ENCODE results near the gene MAP2K1.

The MAP2K1 gene

GRCh38 chr15:66394472-66394871 is 7.8 kb downstream of the MAP2K1 start:
- DNase-seq, result no peak

GRCh38 chr15:66394915-66395314 is 8.2 kb downstream of the MAP2K1 start:
- DNase-seq, result no peak

GRCh38 chr15:66399276-66399675 is 12.6 kb downstream of the MAP2K1 start:
- no peak for DNase-seq

GRCh38 chr15:66400351-66400774 is 13.7 kb downstream of the MAP2K1 start:
- no peak for DNase-seq

- DNase-seq, result no peak
Measured at GRCh38 chr15:66401130-66402021, 14.7 kb downstream of the MAP2K1 start.

GRCh38 chr15:66402761-66403284 is 16.1 kb downstream of the MAP2K1 start:
- DNase-seq, result no peak

GRCh38 chr15:66403323-66403722 is 16.6 kb downstream of the MAP2K1 start:
- DNase-seq, result no peak

- DNase-seq, result no peak
Measured at GRCh38 chr15:66404122-66404521, 17.4 kb downstream of the MAP2K1 start.

- no peak for DNase-seq
Measured at GRCh38 chr15:66404532-66404931, 17.8 kb downstream of the MAP2K1 start.

GRCh38 chr15:66405007-66405406 is 18.3 kb downstream of the MAP2K1 start:
- no peak for DNase-seq

- DNase-seq, result no peak
Measured at GRCh38 chr15:66405615-66406014, 18.9 kb downstream of the MAP2K1 start.

GRCh38 chr15:66408254-66408653 is 21.5 kb downstream of the MAP2K1 start:
- DNase-seq, result no peak

- no peak for DNase-seq
Measured at GRCh38 chr15:66408675-66409282, 22.1 kb downstream of the MAP2K1 start.

- no peak for DNase-seq
Measured at GRCh38 chr15:66409565-66410108, 22.9 kb downstream of the MAP2K1 start.

GRCh38 chr15:66411190-66411589 is 24.5 kb downstream of the MAP2K1 start:
- no peak for DNase-seq

GRCh38 chr15:66412220-66412619 is 25.5 kb downstream of the MAP2K1 start:
- no peak for DNase-seq

GRCh38 chr15:66413579-66413978 is 26.9 kb downstream of the MAP2K1 start:
- DNase-seq, result no peak

- no peak for DNase-seq
Measured at GRCh38 chr15:66415360-66415759, 28.6 kb downstream of the MAP2K1 start.

- DNase-seq, result no peak
Measured at GRCh38 chr15:66417736-66418135, 31.0 kb downstream of the MAP2K1 start.

GRCh38 chr15:66419471-66419870 is 32.8 kb downstream of the MAP2K1 start:
- no peak for DNase-seq

- no peak for DNase-seq
Measured at GRCh38 chr15:66422347-66422746, 35.6 kb downstream of the MAP2K1 start.

- no peak for DNase-seq
Measured at GRCh38 chr15:66423149-66423548, 36.4 kb downstream of the MAP2K1 start.

GRCh38 chr15:66424963-66425612 is 38.4 kb downstream of the MAP2K1 start:
- DNase-seq, result no peak
